ENCODE measurements around the gene SYK.

The SYK gene

GRCh38 chr9:90867101-90867500, 65.5 kb downstream of the SYK start:
- Histone ChIP-seq H3K9me3 (ENCODE audit: insufficient read depth, low read depth, low read length) (no peaks in the 10 kb centered on the region), H3K4me3 (ENCODE audit: low read length) (no peak overlapping the region), H3K27ac (ENCODE audit: low read depth, low read length) (no peak overlapping the region), H3K27me3 (ENCODE audit: insufficient read depth, low read length) (no peaks in the 10 kb centered on the region), H3K36me3 (ENCODE audit: insufficient read depth, low read length) (no peaks in the 10 kb centered on the region), H3K4me1 (ENCODE audit: insufficient read depth, low read length) (peaks cover 7% of the 10 kb centered on the region), H3K9ac (ENCODE audit: low read depth, low read length) (no peak overlapping the region)
- 96% methylated on average over 14 of the region's 14 CpGs for WGBS

GRCh38 chr9:90868555-90868954, 66.9 kb downstream of the SYK start:
- Histone ChIP-seq H3K9ac (ENCODE audit: low read depth, low read length) (no peak overlapping the region), H3K36me3 (ENCODE audit: insufficient read depth, low read length) (no peaks in the 10 kb centered on the region), H3K27ac (ENCODE audit: low read depth, low read length) (no peak overlapping the region), H3K27me3 (ENCODE audit: insufficient read depth, low read length) (no peaks in the 10 kb centered on the region), H3K4me1 (ENCODE audit: insufficient read depth, low read length) (peaks cover 7% of the 10 kb centered on the region), H3K9me3 (ENCODE audit: insufficient read depth, low read depth, low read length) (no peaks in the 10 kb centered on the region), H3K4me3 (ENCODE audit: low read length) (no peak overlapping the region)

DNA sequence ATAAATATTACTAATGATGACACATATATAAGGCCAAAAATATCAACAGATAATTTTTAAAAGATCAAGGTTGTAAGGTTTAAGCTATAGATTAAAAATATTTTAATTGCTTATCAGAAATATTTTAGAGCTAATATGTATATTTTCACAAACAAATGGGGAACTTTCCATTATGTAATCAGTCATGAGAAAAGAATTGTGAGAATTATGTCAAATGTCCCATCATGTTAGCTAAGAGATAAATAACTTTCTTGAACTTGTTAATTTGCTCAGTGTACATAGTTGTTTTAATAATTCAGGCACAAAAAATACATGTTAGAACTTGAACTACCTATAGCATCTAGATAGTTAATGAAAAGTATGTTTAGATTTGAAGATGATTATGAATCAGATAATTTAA, 67.7 kb downstream of the SYK start:
- Histone ChIP-seq H3K9me3 (ENCODE audit: insufficient read depth, low read depth, low read length) (no peaks in the 10 kb centered on the region), H3K27ac (ENCODE audit: low read depth, low read length) (no peak overlapping the region), H3K9ac (ENCODE audit: low read depth, low read length) (no peak overlapping the region), H3K4me1 (ENCODE audit: insufficient read depth, low read length) (peaks cover 7% of the 10 kb centered on the region), H3K36me3 (ENCODE audit: insufficient read depth, low read length) (no peaks in the 10 kb centered on the region), H3K4me3 (ENCODE audit: low read length) (no peak overlapping the region), H3K27me3 (ENCODE audit: insufficient read depth, low read length) (no peaks in the 10 kb centered on the region)

DNA sequence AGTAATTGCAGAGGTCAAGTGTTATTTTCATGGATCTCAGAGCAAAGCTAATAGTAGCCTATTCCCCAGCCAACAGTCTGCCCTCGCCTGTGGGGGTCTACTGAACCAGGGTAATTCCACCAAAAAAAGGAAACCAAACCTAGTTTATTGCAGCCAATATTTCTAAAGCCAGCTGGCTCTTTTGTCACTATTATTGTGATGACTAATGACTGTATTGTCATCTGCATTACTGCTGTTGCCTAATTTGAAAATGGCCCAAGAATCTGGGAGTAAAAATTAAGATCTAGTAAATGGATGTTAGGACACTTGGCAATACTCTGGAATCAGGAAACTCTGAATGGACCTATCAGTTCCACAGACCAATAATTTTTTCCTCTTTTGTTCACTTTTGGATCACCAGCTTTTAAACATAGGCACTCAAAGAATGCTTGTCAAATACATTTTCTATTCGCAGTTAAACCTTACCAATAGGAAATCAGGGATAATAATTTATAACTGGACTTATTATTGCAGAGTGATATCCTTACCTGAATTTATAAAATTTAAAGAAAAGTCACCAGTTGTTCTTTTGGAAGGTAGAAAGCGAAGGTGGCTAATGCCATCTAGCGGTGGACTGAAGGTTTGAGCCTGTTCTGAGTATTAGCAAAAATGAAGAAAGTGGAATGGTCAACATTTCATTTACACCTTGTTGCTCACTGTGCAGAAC, 69.2 kb downstream of the SYK start:
- WGBS = 18% methylated on average over 4 of the region's 4 CpGs
- Histone ChIP-seq H3K4me1 (ENCODE audit: insufficient read depth, low read length) (peaks cover 7% of the 10 kb centered on the region), H3K27ac (ENCODE audit: low read depth, low read length) (no peak overlapping the region), H3K9ac (ENCODE audit: low read depth, low read length) (no peak overlapping the region), H3K9me3 (ENCODE audit: insufficient read depth, low read depth, low read length) (no peaks in the 10 kb centered on the region), H3K4me3 (ENCODE audit: low read length) (no peak overlapping the region), H3K36me3 (ENCODE audit: insufficient read depth, low read length) (no peaks in the 10 kb centered on the region), H3K27me3 (ENCODE audit: insufficient read depth, low read length) (no peaks in the 10 kb centered on the region)

DNA sequence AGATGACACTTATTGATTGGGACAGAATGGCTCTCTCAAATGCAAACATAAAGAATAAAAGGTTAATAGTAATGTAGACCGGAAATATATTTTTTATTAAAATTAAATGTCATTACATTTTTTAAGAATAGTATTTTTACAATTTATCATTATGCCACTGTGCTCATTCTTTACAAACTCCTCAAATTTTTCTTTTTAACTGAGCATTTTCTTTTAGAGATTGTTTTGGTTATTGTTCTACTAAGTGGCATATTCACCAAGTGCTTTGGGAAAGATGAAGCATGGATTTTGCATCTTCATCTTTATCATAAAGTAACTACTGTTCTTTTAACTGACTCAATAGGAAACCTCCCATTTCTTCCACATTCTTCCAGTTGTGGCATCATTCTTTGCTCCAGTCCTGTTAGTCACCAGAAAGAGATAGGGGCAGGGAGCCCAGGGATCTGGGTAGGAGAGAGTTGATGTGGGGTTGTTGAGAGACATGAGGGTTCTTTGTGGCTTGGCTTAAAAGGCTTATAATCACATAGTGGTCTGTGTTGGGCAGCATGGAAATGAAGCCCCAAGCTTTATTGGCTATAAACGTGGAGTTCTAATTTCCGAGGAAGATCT, 69.8 kb downstream of the SYK start:
- WGBS = 92% methylated on average over 2 of the region's 3 CpGs
- Histone ChIP-seq H3K27me3 (ENCODE audit: insufficient read depth, low read length) (no peaks in the 10 kb centered on the region), H3K4me3 (ENCODE audit: low read length) (no peak overlapping the region), H3K36me3 (ENCODE audit: insufficient read depth, low read length) (no peaks in the 10 kb centered on the region), H3K27ac (ENCODE audit: low read depth, low read length) (no peak overlapping the region), H3K4me1 (ENCODE audit: insufficient read depth, low read length) (peaks cover 7% of the 10 kb centered on the region), H3K9ac (ENCODE audit: low read depth, low read length) (no peak overlapping the region), H3K9me3 (ENCODE audit: insufficient read depth, low read depth, low read length) (no peaks in the 10 kb centered on the region)

- H3K4me1 ChIP-seq (ENCODE audit: insufficient read depth, low read length) = peaks cover 7% of the 10 kb centered on the region
- H3K9ac ChIP-seq (ENCODE audit: low read depth, low read length) = no peak overlapping the region
- no peaks in the 10 kb centered on the region for H3K27me3 ChIP-seq (ENCODE audit: insufficient read depth, low read length)
- no peak overlapping the region for H3K4me3 ChIP-seq (ENCODE audit: low read length)
- no peak overlapping the region for H3K27ac ChIP-seq (ENCODE audit: low read depth, low read length)
- H3K9me3 ChIP-seq (ENCODE audit: insufficient read depth, low read depth, low read length) = no peaks in the 10 kb centered on the region
- WGBS = 87% methylated on average over 8 of the region's 8 CpGs
- H3K36me3 ChIP-seq (ENCODE audit: insufficient read depth, low read length) = no peaks in the 10 kb centered on the region
Measured at GRCh38 chr9:90872835-90873294, 71.2 kb downstream of the SYK start.

DNA sequence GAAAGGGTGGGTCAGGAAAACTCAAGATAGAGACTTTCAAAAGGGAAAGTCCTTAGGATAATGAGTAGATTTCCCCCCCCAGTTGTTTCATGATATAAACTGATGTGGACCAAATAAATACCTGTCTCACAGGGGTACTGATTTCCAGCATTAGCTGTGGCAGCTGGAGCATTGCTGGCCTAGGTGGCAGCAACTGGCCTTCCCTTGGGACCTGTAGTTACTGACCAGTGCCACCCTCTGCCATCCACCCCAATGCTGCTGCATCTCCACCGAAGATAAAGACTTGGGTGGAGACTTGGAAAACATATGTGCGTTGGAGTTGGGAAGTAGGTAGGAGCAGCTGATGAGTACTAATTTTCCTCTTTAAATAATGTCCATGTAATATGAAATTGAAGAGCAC, 71.8 kb downstream of the SYK start:
- H3K36me3 ChIP-seq (ENCODE audit: insufficient read depth, low read length) = no peaks in the 10 kb centered on the region
- H3K4me1 ChIP-seq (ENCODE audit: insufficient read depth, low read length) = peaks cover 7% of the 10 kb centered on the region
- 96% methylated on average over 2 of the region's 2 CpGs for whole genome bisulfite sequencing
- H3K27me3 ChIP-seq (ENCODE audit: insufficient read depth, low read length) = no peaks in the 10 kb centered on the region
- H3K27ac ChIP-seq (ENCODE audit: low read depth, low read length) = no peak overlapping the region
- H3K9me3 ChIP-seq (ENCODE audit: insufficient read depth, low read depth, low read length) = no peaks in the 10 kb centered on the region
- H3K9ac ChIP-seq (ENCODE audit: low read depth, low read length) = no peak overlapping the region
- H3K4me3 ChIP-seq (ENCODE audit: low read length) = no peak overlapping the region

- no peak overlapping the region for H3K9ac ChIP-seq (ENCODE audit: low read depth, low read length)
- peaks cover 7% of the 10 kb centered on the region for H3K4me1 ChIP-seq (ENCODE audit: insufficient read depth, low read length)
- H3K36me3 ChIP-seq (ENCODE audit: insufficient read depth, low read length) = no peaks in the 10 kb centered on the region
- WGBS = 89% methylated on average over 8 of the region's 8 CpGs
- no peaks in the 10 kb centered on the region for H3K9me3 ChIP-seq (ENCODE audit: insufficient read depth, low read depth, low read length)
- no peaks in the 10 kb centered on the region for H3K27me3 ChIP-seq (ENCODE audit: insufficient read depth, low read length)
- H3K27ac ChIP-seq (ENCODE audit: low read depth, low read length) = no peak overlapping the region
- H3K4me3 ChIP-seq (ENCODE audit: low read length) = no peak overlapping the region
Measured at GRCh38 chr9:90874194-90874593, 72.6 kb downstream of the SYK start.

GRCh38 chr9:90878562-90878961, 76.9 kb downstream of the SYK start:
- Histone ChIP-seq H3K4me1 (ENCODE audit: insufficient read depth, low read length) (no peaks in the 10 kb centered on the region), H3K9me3 (ENCODE audit: insufficient read depth, low read depth, low read length) (no peaks in the 10 kb centered on the region), H3K4me3 (ENCODE audit: low read length) (no peak overlapping the region), H3K9ac (ENCODE audit: low read depth, low read length) (no peak overlapping the region), H3K27me3 (ENCODE audit: insufficient read depth, low read length) (no peaks in the 10 kb centered on the region), H3K27ac (ENCODE audit: low read depth, low read length) (no peak overlapping the region), H3K36me3 (ENCODE audit: insufficient read depth, low read length) (no peaks in the 10 kb centered on the region)
- 93% methylated on average over 5 of the region's 5 CpGs for WGBS

GRCh38 chr9:90880066-90880465, 78.4 kb downstream of the SYK start:
- Histone ChIP-seq H3K9me3 (ENCODE audit: insufficient read depth, low read depth, low read length) (peaks cover 5% of the 10 kb centered on the region), H3K27ac (ENCODE audit: low read depth, low read length) (no peak overlapping the region), H3K9ac (ENCODE audit: low read depth, low read length) (no peak overlapping the region), H3K27me3 (ENCODE audit: insufficient read depth, low read length) (no peaks in the 10 kb centered on the region), H3K36me3 (ENCODE audit: insufficient read depth, low read length) (no peaks in the 10 kb centered on the region), H3K4me3 (ENCODE audit: low read length) (no peak overlapping the region), H3K4me1 (ENCODE audit: insufficient read depth, low read length) (no peaks in the 10 kb centered on the region)
- WGBS = 89% methylated on average over 2 of the region's 2 CpGs

DNA sequence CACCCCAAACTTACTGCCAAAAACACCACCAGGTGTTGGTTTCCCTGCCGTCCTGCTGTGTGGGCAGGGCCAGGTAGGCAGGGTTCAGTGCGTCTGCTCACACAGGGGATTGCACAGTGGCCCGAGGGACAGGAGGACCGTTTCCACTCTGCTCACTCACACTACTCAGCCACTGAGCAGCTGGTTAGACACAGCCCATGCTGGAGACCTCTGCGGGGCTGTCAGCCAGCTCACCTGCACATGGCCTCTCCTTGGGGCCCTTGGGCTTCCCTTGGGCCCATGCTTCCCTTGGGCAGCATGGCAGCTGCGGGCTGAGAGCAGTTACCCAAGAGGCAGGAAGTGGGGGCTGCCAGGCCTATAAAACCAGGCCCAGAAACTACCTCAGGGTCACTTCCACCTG, 79.0 kb downstream of the SYK start:
- Histone ChIP-seq H3K4me1 (ENCODE audit: insufficient read depth, low read length) (no peaks in the 10 kb centered on the region), H3K4me3 (ENCODE audit: low read length) (no peak overlapping the region), H3K36me3 (ENCODE audit: insufficient read depth, low read length) (no peaks in the 10 kb centered on the region), H3K27ac (ENCODE audit: low read depth, low read length) (no peak overlapping the region), H3K9ac (ENCODE audit: low read depth, low read length) (no peak overlapping the region), H3K27me3 (ENCODE audit: insufficient read depth, low read length) (no peaks in the 10 kb centered on the region), H3K9me3 (ENCODE audit: insufficient read depth, low read depth, low read length) (peaks cover 5% of the 10 kb centered on the region)
- WGBS = 94% methylated on average over 6 of the region's 6 CpGs

DNA sequence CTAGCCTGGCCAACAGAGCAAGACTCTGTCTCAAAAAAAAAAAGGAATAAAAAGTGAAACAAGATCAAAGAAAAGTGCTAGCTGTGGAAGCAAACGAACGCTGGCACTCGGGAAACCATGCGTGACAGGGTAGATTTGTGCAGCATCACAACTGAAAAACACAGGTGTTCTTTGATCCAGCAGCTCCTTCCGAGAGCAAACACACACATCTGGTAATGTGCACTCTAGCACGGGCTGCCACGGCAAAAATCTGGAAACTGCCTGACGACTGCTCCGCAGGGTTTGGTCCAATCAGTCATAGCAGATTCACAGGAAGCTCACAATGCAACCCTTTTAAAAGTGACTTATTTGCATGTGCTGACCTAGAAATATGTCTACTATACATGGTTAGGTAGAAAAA, 80.0 kb downstream of the SYK start:
- no peaks in the 10 kb centered on the region for H3K4me1 ChIP-seq (ENCODE audit: insufficient read depth, low read length)
- H3K36me3 ChIP-seq (ENCODE audit: insufficient read depth, low read length) = no peaks in the 10 kb centered on the region
- no peaks in the 10 kb centered on the region for H3K27me3 ChIP-seq (ENCODE audit: insufficient read depth, low read length)
- H3K4me3 ChIP-seq (ENCODE audit: low read length) = no peak overlapping the region
- peaks cover 5% of the 10 kb centered on the region for H3K9me3 ChIP-seq (ENCODE audit: insufficient read depth, low read depth, low read length)
- 96% methylated on average over 9 of the region's 9 CpGs for WGBS
- H3K9ac ChIP-seq (ENCODE audit: low read depth, low read length) = no peak overlapping the region
- no peak overlapping the region for H3K27ac ChIP-seq (ENCODE audit: low read depth, low read length)
